GM23338 (cell line): Measurements from ENCODE around the gene IZUMO2.

Experiments
- CREB1 ChIP-seq: fragments of 250-450 bp; sonication (Bioruptor Pico); IDR thresholded peaks from 2 replicates; pipeline ENCODE4 v1.5.0; 2020; ENCODE audit warnings: low read depth, mild to moderate bottlenecking, moderate library complexity
- CTCF ChIP-seq, 2 experiments: fragments of 200-600 bp in 1 of 2; sonication (generic) in 1 of 2; conservative IDR thresholded peaks; 2 replicates each; pipeline versions ENCODE4 v1.5.1 to v1.6.1; 2016 to 2017; ENCODE audit warnings: antibody characterized with exemption in 2 of 2, low read depth in 2 of 2, mild to moderate bottlenecking in 2 of 2, moderate library complexity in 1 of 2
- EZH2 ChIP-seq: fragments of 200-600 bp; sonication (generic); IDR thresholded peaks from one replicate; pipeline ENCODE4 v1.8.0; 2017; ENCODE audit warnings: antibody characterized with exemption, mild to moderate bottlenecking, low read depth; ENCODE audit not compliant: unreplicated experiment
- JUNB ChIP-seq: IDR thresholded peaks from one replicate; pipeline ENCODE4 v1.6.1; 2016; ENCODE audit warnings: antibody characterized with exemption; ENCODE audit not compliant: unreplicated experiment
- POLR2AphosphoS5 ChIP-seq: IDR thresholded peaks from 2 replicates; pipeline ENCODE4 v1.6.1; 2016; ENCODE audit warnings: antibody characterized with exemption, low read depth
- ZNF331 ChIP-seq: fragments of 250-450 bp; sonication (Bioruptor Pico); IDR thresholded peaks from 2 replicates; pipeline ENCODE4 v1.5.0; 2020; ENCODE audit warnings: low read depth, mild to moderate bottlenecking, moderate library complexity

GRCh38 chr19:50199259-50199555, 36.1 kb upstream of the IZUMO2 start:
- TF ChIP-seq POLR2AphosphoS5, result no peak
- no peak for TF ChIP-seq EZH2
- no peak for TF ChIP-seq CTCF (conservative IDR thresholded peaks at IDR 0.05; ENCODE audit: low read depth in 2 of 2)
- TF ChIP-seq ZNF331 (CRISPR knock-in tag), result no peak
- TF ChIP-seq JUNB, result no peak
- no peak for TF ChIP-seq CREB1
